Measurements from ENCODE around the gene PTPRG. TPM values are rescaled to one million over a fixed set of nuclear protein-coding genes. Genes with fewer than 3 reads are reported as not detected.

Gene PTPRG
- total RNA-seq, 1 experiment from 2014 or later, result 32.1 TPM

- DNase-seq (ENCODE audit: low read depth, low spot score) (no peak), ATAC-seq (no peak)
- Histone ChIP-seq H3K4me1 (ENCODE audit: control insufficient read depth in 1 of 2, insufficient read depth in 2 of 2, low read length in 2 of 2) (no peaks in the 10 kb centered on the region), H3K9ac (ENCODE audit: low read length) (no peak overlapping the region), H3K27me3 (ENCODE audit: insufficient read depth, low read length) (no peaks in the 10 kb centered on the region), H3K9me3 (ENCODE audit: control insufficient read depth in 1 of 2, insufficient read depth in 1 of 2, low read depth in 1 of 2, low read length in 2 of 2) (no peaks in the 10 kb centered on the region), H3K4me3 (replicated peaks in 1 of 2; ENCODE audit: low read depth in 1 of 2, low read length in 2 of 2) (no peak overlapping the region), H3K9me2 (ENCODE audit: insufficient read depth) (no peaks in the 10 kb centered on the region), H3K4me2 (ENCODE audit: low read length) (no peak overlapping the region), H3K36me3 (ENCODE audit: control insufficient read depth in 1 of 2, insufficient read depth in 2 of 2, low read length in 2 of 2) (no peaks in the 10 kb centered on the region), H3K79me2 (ENCODE audit: insufficient read depth, low read length) (no peaks in the 10 kb centered on the region), H2AFZ (ENCODE audit: low read depth, low read length, poor library complexity, severe bottlenecking) (no peak overlapping the region), H3K27ac (ENCODE audit: low read depth, low read length) (no peak overlapping the region), H4K20me1 (ENCODE audit: insufficient read depth) (no peaks in the 10 kb centered on the region)
- TF ChIP-seq CTCF (IDR thresholded peaks at IDR 0.05 in 2 of 3, conservative IDR thresholded peaks at IDR 0.05 in 1 of 3; ENCODE audit: borderline replicate concordance in 1 of 3, insufficient read depth in 1 of 3, low read depth in 2 of 3, low read length in 2 of 3) (no peak), CBX3 (IDR thresholded peaks at IDR 0.05; ENCODE audit: low read depth) (no peak), SRF (IDR thresholded peaks at IDR 0.05; ENCODE audit: low read depth) (no peak), JUND (IDR thresholded peaks at IDR 0.05) (no peak), RAD21 (IDR thresholded peaks at IDR 0.05; ENCODE audit: low read depth) (no peak), SIN3A (IDR thresholded peaks at IDR 0.05; ENCODE audit: low read depth) (no peak), ZNF274 (IDR thresholded peaks at IDR 0.05; ENCODE audit: low read depth, low read length) (no peak), ELF1 (IDR thresholded peaks at IDR 0.05; ENCODE audit: borderline replicate concordance, low read depth) (no peak), EZH2 (IDR thresholded peaks at IDR 0.05) (no peak), ZBTB33 (IDR thresholded peaks at IDR 0.05; ENCODE audit: extremely low read depth, insufficient replicate concordance, low read length) (no peak), CEBPB (IDR thresholded peaks at IDR 0.05; ENCODE audit: low read depth) (no peak), EGR1 (IDR thresholded peaks at IDR 0.05; ENCODE audit: low read depth) (no peak), TCF7L2 (IDR thresholded peaks at IDR 0.05; ENCODE audit: borderline replicate concordance, extremely low read depth, insufficient read depth, insufficient read length) (no peak), EZH2phosphoT487 (IDR thresholded peaks at IDR 0.05; ENCODE audit: borderline replicate concordance) (no peak), SP1 (IDR thresholded peaks at IDR 0.05; ENCODE audit: low read depth) (no peak), FOSL1 (IDR thresholded peaks at IDR 0.05; ENCODE audit: low read depth) (no peak), POLR2AphosphoS5 (IDR thresholded peaks at IDR 0.05; ENCODE audit: low read depth, low read length) (no peak), POLR2A (IDR thresholded peaks at IDR 0.05; ENCODE audit: borderline replicate concordance, extremely low read depth, insufficient read depth, insufficient read length) (no peak), YY1 (IDR thresholded peaks at IDR 0.05; ENCODE audit: extremely low read depth, insufficient replicate concordance, low read depth, low read length) (no peak)
- ChIA-PET RAD21 (ENCODE audit: low non-redundant PET in 1 of 2, low total read pairs in 2 of 2, uncharacterized antibody in 2 of 2, unreplicated experiment in 2 of 2) (no interaction called here), CTCF (no interaction called here), POLR2A (no interaction called here)
- intact Hi-C loops (cut with micrococcal nuclease), result no loop called here
- no TSS peak for BruUV-seq (replicated peaks)
Observed at GRCh38 chr3:62228467-62228866, 667.1 kb downstream of the PTPRG start.
